ELF-1 (cell line): Measurements from ENCODE around the gene CYP3A5.
A peak's percentile ranks its signal among the peaks of the same experiment; 100 is the strongest.

Experiments
- DNase-seq: peaks from one replicate; pipeline ENCODE4 v3.0.0-alpha.2; 2016; ENCODE audit warnings: low read depth, low spot score

The CYP3A5 gene

DNA sequence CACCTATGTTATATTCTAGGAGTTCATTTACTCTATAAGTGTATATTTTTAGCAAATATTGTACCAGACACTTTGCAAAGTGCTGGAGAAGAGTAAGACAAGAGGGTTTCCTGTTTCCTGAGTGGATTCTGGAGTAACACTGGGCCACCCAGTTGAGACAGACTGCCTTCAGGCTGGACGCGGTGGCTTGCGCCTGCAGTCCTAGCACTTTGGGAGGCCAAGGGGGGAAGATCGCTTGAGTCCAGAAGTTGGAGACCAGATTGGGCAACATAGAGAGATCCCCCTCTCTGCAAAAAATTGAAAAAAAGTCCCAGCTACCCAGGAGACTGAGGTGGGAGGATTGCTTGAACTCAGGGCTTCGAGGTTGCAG, 63.8 kb downstream of the CYP3A5 start:
- no peak for DNase-seq

DNA sequence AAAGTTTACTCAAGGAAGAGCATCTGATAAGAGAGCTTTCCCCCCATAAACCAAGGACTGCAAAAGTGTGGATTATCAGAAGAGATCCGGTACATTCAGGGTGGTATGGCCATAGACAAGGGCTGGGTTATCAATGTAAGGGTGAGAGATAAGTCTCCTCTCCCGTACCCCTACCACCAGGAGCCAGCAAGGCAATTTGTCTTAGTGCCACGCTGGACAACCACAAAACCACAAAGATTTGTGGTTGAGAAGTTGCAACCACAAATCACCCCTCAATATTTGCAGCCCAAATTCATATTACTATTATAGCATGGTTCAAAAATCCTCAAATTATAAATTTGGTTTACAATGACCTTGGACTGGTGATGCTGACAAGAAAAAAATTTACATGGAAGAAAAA, 65.3 kb downstream of the CYP3A5 start:
- no peak for DNase-seq

DNA sequence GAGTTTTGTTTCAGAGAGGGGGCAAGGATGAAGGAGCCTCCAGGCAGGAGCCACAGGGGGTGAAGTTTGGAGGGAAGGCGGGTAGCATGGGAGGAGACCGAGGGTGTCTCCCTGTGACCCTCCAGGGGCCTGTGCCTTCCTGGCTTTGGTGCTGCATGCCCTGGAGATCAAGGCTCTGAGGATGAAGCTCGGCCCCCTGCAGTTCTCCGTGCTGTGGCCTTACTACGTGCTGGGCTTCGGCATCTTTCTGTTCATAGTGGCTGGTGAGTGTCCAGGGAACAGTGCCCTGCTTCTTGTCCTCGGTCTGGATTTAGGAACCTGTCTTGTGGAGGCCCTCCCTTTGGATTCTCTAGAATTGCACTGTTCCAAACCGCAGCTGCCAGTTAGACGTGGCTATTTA, 72.2 kb downstream of the CYP3A5 start:
- DNase-seq: no peak

DNA sequence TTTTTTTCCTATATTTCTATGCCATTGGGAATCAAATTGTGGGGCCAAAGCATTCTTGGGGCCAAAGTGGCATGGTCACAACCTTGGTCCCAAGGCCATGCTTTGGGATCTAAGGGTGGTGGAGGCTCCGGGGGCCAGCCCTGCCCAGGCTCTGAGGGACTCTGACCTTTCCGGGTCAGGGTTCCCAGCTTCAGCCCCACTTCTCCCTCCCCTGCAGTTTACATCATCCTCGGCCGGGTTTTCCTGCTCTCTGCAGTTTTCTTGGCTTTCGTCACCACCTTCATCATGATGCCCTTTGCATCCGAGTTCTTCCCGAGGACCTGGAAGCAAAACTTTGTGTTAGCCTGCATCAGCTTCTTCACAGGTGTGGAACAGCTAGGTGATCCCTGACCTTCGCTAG, 73.3 kb downstream of the CYP3A5 start:
- no peak for DNase-seq

DNA sequence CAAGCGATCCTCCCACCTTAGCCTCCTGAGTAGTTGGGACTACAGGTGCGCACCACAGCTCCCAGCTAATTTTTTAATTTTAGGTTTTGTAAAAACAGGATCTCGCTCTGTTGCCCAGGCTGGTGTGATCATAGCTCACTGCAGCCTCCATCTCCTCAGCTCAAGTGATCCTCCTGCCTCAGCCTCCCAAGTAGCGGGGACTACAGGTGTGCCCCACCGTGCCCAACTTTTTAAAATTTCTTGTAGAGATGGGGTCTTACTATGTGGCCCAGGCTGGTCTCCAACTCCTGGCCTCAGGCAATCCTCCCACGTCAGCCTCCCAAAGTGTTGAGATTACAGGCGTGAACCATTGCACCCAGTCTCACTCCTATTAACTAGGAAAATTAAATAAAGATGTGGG, 74.3 kb downstream of the CYP3A5 start:
- DNase-seq: no peak

DNA sequence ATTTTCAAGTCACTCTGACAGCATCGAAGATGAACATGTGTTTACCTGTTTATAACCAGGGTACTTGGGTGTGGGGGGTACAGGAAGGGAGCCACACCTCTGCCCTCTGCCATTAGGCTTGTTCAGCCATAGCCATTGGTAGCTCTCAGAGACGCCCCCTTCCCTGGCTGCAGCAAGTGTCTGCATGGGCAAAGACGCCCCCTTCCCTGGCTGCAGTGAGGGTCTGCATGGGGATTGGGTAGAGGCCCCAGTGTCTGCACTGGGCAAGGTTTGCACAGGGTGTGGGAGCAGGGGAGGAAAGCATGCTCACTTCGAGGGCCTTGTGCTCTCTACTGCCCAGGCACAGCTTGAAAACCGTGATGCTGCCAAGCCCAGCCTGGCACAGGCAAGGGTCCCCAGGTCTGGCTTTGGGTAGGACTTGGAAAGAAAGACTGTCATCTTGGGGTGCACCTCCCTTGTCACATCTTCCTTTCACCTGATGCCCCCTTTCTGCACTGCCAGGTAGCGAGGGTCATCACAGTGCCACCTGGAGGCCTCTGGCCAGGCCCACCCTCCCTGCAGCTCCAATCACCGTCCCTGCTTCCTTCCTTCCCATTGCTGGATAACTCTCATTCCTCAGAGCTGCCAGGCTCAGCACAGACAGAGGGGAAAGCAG, 78.0 kb downstream of the CYP3A5 start:
- DNase-seq: peak; percentile 23

DNA sequence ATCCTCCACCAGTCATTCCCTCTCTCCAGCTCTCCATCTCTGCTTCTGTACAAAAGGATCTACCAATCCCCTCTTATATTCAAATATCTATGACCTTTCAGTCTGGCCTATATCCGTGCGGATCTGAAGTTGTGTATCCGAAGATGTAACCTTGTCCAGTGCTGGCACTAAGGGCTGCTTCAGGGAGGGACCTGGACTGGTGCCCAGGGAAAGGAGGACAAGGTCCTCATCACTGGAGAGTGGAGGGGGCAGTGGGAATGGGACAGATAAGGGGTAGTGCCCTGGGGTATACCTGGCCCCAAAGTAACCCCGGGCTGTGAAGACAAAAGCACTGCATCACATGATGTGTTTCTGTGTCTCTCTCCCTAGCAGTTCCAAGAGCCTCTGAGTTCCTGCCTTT, 80.0 kb downstream of the CYP3A5 start:
- DNase-seq: no peak
